GM21619 (cell line): Measurements from ENCODE around the gene MSRB2.

Experiments used
- ATAC-seq: cut with Tn5 transposase; IDR thresholded peaks from one replicate; pipeline ENCODE4 v1.9.1; 2021; ENCODE audit not compliant: unreplicated experiment

MSRB2 gene

GRCh38 chr10:23110722-23111516 lies 15.5 kb downstream of the MSRB2 start:
- no peak for ATAC-seq

- no peak for ATAC-seq
Observed at GRCh38 chr10:23111517-23112286, 16.3 kb downstream of the MSRB2 start.

- no peak for ATAC-seq
Observed at GRCh38 chr10:23114228-23114850, 19.0 kb downstream of the MSRB2 start.

- no peak for ATAC-seq
Observed at GRCh38 chr10:23116486-23117205, 21.3 kb downstream of the MSRB2 start.

GRCh38 chr10:23120001-23120934 lies 24.9 kb downstream of the MSRB2 start:
- no peak for ATAC-seq

GRCh38 chr10:23121135-23121534 lies 25.8 kb downstream of the MSRB2 start:
- no peak for ATAC-seq

- ATAC-seq: no peak
Observed at GRCh38 chr10:23136462-23136861, 41.1 kb downstream of the MSRB2 start.

GRCh38 chr10:23139677-23140076 lies 44.3 kb downstream of the MSRB2 start:
- ATAC-seq: no peak

- ATAC-seq: no peak
Observed at GRCh38 chr10:23141995-23142394, 46.6 kb downstream of the MSRB2 start.

- no peak for ATAC-seq
Observed at GRCh38 chr10:23146258-23146657, 50.9 kb downstream of the MSRB2 start.

GRCh38 chr10:23147035-23147434 lies 51.7 kb downstream of the MSRB2 start:
- ATAC-seq: no peak

- ATAC-seq: no peak
Observed at GRCh38 chr10:23148214-23148613, 52.8 kb downstream of the MSRB2 start.

- no peak for ATAC-seq
Observed at GRCh38 chr10:23150091-23150490, 54.7 kb downstream of the MSRB2 start.

- no peak for ATAC-seq
Observed at GRCh38 chr10:23150610-23151009, 55.2 kb downstream of the MSRB2 start.

- no peak for ATAC-seq
Observed at GRCh38 chr10:23151071-23151470, 55.7 kb downstream of the MSRB2 start.

GRCh38 chr10:23155169-23155568 lies 59.8 kb downstream of the MSRB2 start:
- no peak for ATAC-seq

GRCh38 chr10:23156447-23157150 lies 61.2 kb downstream of the MSRB2 start:
- no peak for ATAC-seq

GRCh38 chr10:23157239-23157681 lies 61.9 kb downstream of the MSRB2 start:
- ATAC-seq: peak; percentile 77

- no peak for ATAC-seq
Observed at GRCh38 chr10:23157691-23158369, 62.5 kb downstream of the MSRB2 start.
